Measurements from ENCODE around the gene RCC1.

GRCh38 chr1:28560886-28561285, 55.0 kb downstream of the RCC1 start:
- TF ChIP-seq CTCF (IDR thresholded peaks at IDR 0.05) (no peak), POLR2AphosphoS5 (IDR thresholded peaks at IDR 0.05) (no peak), POLR2A (IDR thresholded peaks at IDR 0.05) (no peak)

Data from stomach (tissue), 4 donors.